Retinal pigment epithelial cell (primary cell): ENCODE measurements around the gene STIP1.

ENCODE experiments used
- DNase-seq: peaks from one replicate; pipeline ENCODE4 v3.0.0-alpha.2; 2010; ENCODE audit warnings: low read depth
- H3K4me3 ChIP-seq: 2 replicates; pipeline ENCODE4 v1.5.1; 2011; ENCODE audit warnings: mild to moderate bottlenecking, low read length, control low read depth, moderate library complexity
- TF ChIP-seq, protein P1 (sequence below): conservative IDR thresholded peaks from 2 replicates; pipeline ENCODE4 v1.5.1; 2011; ENCODE audit warnings: low read depth, low read length, control low read depth, inconsistent platforms

STIP1 gene

DNA sequence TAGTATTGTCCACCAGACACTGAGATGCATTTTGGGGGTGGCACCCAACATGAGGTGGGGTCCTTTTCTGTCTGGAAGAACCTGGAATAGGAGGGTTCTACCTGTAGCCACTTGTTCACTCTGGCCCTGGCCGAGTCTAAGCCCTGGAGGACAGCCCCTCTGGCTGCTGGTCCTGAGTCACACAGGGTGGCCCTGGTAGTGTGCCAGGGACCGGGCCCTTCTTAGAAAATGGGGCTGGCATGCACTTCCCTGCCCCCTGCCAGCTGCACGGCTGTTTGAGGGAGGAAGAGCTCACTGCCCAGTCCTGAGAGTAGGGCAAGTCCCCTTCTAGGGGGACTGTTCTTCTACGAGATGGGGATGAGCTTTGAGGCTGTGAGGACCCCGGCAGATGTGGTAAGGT, 67.5 kb downstream of the STIP1 start:
- no peak overlapping the region for H3K4me3 ChIP-seq
- no peak for DNase-seq
- TF ChIP-seq, protein P1, sequence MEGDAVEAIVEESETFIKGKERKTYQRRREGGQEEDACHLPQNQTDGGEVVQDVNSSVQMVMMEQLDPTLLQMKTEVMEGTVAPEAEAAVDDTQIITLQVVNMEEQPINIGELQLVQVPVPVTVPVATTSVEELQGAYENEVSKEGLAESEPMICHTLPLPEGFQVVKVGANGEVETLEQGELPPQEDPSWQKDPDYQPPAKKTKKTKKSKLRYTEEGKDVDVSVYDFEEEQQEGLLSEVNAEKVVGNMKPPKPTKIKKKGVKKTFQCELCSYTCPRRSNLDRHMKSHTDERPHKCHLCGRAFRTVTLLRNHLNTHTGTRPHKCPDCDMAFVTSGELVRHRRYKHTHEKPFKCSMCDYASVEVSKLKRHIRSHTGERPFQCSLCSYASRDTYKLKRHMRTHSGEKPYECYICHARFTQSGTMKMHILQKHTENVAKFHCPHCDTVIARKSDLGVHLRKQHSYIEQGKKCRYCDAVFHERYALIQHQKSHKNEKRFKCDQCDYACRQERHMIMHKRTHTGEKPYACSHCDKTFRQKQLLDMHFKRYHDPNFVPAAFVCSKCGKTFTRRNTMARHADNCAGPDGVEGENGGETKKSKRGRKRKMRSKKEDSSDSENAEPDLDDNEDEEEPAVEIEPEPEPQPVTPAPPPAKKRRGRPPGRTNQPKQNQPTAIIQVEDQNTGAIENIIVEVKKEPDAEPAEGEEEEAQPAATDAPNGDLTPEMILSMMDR = no peak
